Esophagus squamous epithelium (tissue), 5 donors: ENCODE results near the gene TFF1. TPM values are rescaled to one million over a fixed set of nuclear protein-coding genes. Genes with fewer than 3 reads are reported as not detected.

Experiments
- DNase-seq: peaks from one replicate; lab custom pipeline; 2025; lab: John Stamatoyannopoulos, UW
- H3K27ac ChIP-seq, 4 donors: fragments of 200-600 bp; sonication (generic); one replicate each; pipeline ENCODE4 v1.5.1; 2016 to 2019; ENCODE audit warnings: mild to moderate bottlenecking in 1 of 4
- H3K27me3 ChIP-seq, 4 donors: fragments of 200-600 bp; sonication (generic); 1 replicate in 3 of 4; 2 replicates in 1 of 4; pipeline versions ENCODE4 v1.5.1 to v1.6.0; 2017 to 2021; ENCODE audit warnings: antibody characterized with exemption in 1 of 4
- H3K36me3 ChIP-seq, 3 donors: fragments of 200-600 bp; sonication (generic); one replicate each; pipeline ENCODE4 v1.5.1; 2016 to 2019
- H3K4me1 ChIP-seq, 3 donors: fragments of 200-600 bp; sonication (generic); one replicate each; pipeline ENCODE4 v1.5.1; 2017 to 2019
- H3K4me3 ChIP-seq, 4 donors: fragments of 200-600 bp; sonication (generic); 1 replicate in 3 of 4; 2 replicates in 1 of 4; pipeline ENCODE4 v1.5.1; 2016 to 2019; ENCODE audit warnings: mild to moderate bottlenecking in 2 of 4, moderate library complexity in 1 of 4
- H3K9me3 ChIP-seq, 3 donors: fragments of 200-600 bp; sonication (generic); one replicate each; pipeline ENCODE4 v1.5.1; 2016 to 2019
- POLR2A ChIP-seq, 4 donors: fragments of 450-650 bp; IDR thresholded peaks; one replicate each; pipeline ENCODE4 v1.6.1; 2017; ENCODE audit warnings: antibody characterized with exemption in 4 of 4, mild to moderate bottlenecking in 4 of 4, moderate library complexity in 3 of 4
- WGBS, 2 donors: methylation state at CpG; one replicate each; pipeline ENCODE4 v1.1.5; 2018; 5-methylcytosine and 5-hydroxymethylcytosine counted together
- intact Hi-C: fragments of 100-400 bp; cut with DNase I; formaldehyde crosslinking; loops from one replicate; pipeline ENCODE4 v1.15.0; 2022
- total RNA-seq, 4 donors: library from RNA; depleted of rRNA; stranded (reverse); fragments of >200 nt; gene quantifications; one replicate each; pipeline ENCODE4 v1.1.0, GENCODE V29; 2016
- TF ChIP-seq, protein P1 (sequence below), 6 experiments: fragments of 450-650 bp in 4 of 6; fragments of 200-600 bp in 2 of 6; sonication (generic) in 2 of 6; IDR thresholded peaks; one replicate each; pipeline ENCODE4 v1.5.1; 2016 to 2019; ENCODE audit warnings: antibody characterized with exemption in 6 of 6, mild to moderate bottlenecking in 4 of 6, moderate library complexity in 4 of 6
- donor health status: DM: yes; HTN: yes; CAD: no.

The TFF1 gene
- total RNA-seq, 4 donors from 2014 or later, result not detected

DNA sequence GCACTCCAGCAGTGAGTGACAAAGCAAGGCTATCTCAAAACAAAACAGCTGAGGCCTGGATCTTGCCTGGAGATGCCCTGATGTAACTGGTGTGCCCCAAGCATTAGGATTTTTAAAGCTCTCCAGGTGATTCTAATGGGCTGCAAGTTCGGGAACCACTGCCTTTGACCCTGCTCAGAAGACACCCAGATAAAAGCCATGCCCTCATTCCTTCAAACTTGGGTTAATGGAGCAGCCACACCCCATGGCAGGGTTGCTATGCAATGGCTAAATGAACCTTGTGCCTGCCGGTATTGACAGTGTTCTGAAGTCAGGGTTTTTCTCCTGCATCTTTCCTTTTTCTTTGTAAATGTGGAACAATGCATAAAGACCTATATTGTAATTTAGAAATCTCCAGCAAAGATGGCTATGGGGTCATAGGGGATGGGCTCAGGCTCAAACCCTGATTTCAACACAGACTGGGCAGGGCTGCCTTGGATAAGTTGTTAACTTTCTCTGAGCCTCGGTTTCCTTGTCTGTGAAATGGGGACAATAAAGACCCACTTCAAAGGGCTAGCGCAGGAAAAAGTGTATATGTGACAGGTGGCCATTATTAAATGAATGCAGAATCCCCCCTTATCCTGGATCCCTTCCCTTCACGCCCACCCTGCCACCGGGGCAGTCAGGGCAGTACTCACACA lies 51.6 kb downstream of the TFF1 start:
- Histone ChIP-seq H3K27ac (no peak overlapping the region), H3K36me3 (no peaks in the 10 kb centered on the region)
- DNase-seq, result no peak

DNA sequence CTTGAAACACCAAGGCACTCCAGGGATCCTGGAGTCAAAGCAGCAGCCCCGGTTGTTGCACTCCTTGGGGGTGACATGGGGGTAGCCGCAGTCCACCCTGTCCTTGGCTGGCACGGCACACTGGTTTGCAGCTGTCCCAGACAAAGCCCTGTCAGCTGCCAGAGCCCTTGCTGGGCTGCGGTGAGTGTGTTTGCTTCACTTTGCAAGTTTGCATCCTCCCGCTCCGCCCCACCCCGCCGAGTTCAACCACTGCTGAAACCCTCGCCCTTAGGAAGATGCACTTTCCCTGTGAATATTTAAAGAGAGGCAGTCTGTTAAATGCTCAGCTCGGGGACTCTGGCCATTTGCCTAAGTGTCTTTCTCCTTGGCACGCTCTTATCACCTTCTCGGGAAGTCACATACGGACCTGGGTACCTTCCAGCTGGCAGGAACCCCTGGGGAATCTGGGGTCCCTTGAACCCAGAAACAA lies 52.8 kb downstream of the TFF1 start:
- H3K9me3 ChIP-seq, result no peaks in the 10 kb centered on the region
- TF ChIP-seq, protein P1, sequence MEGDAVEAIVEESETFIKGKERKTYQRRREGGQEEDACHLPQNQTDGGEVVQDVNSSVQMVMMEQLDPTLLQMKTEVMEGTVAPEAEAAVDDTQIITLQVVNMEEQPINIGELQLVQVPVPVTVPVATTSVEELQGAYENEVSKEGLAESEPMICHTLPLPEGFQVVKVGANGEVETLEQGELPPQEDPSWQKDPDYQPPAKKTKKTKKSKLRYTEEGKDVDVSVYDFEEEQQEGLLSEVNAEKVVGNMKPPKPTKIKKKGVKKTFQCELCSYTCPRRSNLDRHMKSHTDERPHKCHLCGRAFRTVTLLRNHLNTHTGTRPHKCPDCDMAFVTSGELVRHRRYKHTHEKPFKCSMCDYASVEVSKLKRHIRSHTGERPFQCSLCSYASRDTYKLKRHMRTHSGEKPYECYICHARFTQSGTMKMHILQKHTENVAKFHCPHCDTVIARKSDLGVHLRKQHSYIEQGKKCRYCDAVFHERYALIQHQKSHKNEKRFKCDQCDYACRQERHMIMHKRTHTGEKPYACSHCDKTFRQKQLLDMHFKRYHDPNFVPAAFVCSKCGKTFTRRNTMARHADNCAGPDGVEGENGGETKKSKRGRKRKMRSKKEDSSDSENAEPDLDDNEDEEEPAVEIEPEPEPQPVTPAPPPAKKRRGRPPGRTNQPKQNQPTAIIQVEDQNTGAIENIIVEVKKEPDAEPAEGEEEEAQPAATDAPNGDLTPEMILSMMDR (IDR thresholded peaks at IDR 0.05), result no peak
- TF ChIP-seq POLR2A (IDR thresholded peaks at IDR 0.05), result no peak
- no peak for DNase-seq
- H3K4me3 ChIP-seq, result peak overlapping the region in 1 of 4 donors; percentile 7
- H3K27ac ChIP-seq, result no peak overlapping the region
- 60 to 68% methylated on average over 6 to 9 of the region's 13 CpGs for WGBS, 2 donors
- intact Hi-C loops, result no loop called here
- peaks cover 0 to 40% (median 0%) of the 10 kb centered on the region in 4 donors for H3K27me3 ChIP-seq
- H3K4me1 ChIP-seq, result peaks cover 6 to 19% (median 7%) of the 10 kb centered on the region in 3 donors
- H3K36me3 ChIP-seq, result no peaks in the 10 kb centered on the region

More for the DNA sequence above, 51.6 kb downstream of the TFF1 start:
- peaks cover 3 to 13% (median 3%) of the 10 kb centered on the region in 3 donors for H3K4me1 ChIP-seq
- intact Hi-C loops, result no loop called here
- TF ChIP-seq, protein P1 (IDR thresholded peaks at IDR 0.05), result no peak
- TF ChIP-seq POLR2A (IDR thresholded peaks at IDR 0.05), result no peak
- 66 to 81% methylated on average over 3 to 4 of the region's 6 CpGs for WGBS, 2 donors
- H3K9me3 ChIP-seq, result no peaks in the 10 kb centered on the region
- H3K4me3 ChIP-seq, result peak overlapping the region in 1 of 4 donors; percentile 21
- peaks cover 0 to 33% (median 0%) of the 10 kb centered on the region in 4 donors for H3K27me3 ChIP-seq

DNA sequence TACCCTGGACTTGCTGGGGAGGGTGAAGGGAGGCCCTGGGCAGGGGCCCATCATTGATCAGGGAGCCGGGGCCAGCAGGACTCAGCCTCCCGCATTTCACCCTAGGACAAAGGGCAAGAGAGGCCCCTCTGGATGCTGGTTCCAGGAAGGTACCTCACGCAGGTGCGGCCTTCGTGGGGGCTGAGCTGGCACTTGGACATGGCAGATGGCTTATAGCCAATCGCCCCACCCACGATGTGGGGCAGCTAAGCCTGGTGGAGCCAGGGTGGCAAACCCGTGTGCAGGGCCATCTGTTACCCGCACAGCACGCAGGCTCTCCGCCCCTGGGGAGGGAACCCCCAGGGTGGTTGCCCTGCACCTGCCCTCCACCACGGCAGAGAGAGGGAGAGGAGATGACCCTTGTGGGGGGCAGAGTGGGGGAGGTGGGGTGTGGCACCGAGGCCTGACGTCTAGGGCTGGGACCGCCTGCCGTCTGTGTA lies 53.7 kb downstream of the TFF1 start:
- TF ChIP-seq, protein P1 (IDR thresholded peaks at IDR 0.05), result no peak
- TF ChIP-seq POLR2A (IDR thresholded peaks at IDR 0.05), result no peak
- Histone ChIP-seq H3K36me3 (no peaks in the 10 kb centered on the region), H3K4me3 (no peak overlapping the region), H3K4me1 (peaks cover 6 to 19% (median 7%) of the 10 kb centered on the region in 3 donors), H3K9me3 (no peaks in the 10 kb centered on the region), H3K27me3 (peaks cover 0 to 42% (median 0%) of the 10 kb centered on the region in 4 donors), H3K27ac (no peak overlapping the region)
- WGBS, 2 donors, result 94 to 100% methylated on average over 1 to 10 of the region's 16 CpGs
- no peak for DNase-seq
- intact Hi-C loops, result no loop called here

Other genes with a start within 250 kb of the TFF1 start
- gene ABCG1, start 147.4 kb downstream of the TFF1 start, total RNA-seq, result 10 to 100 TPM in 1 of 4 donors, 1 to 10 TPM in 3; 2.6 to 10.9 (median 3.7) TPM
- 10 to 100 TPM in 1 of 4 donors, 1 to 10 TPM in 2, not detected in 1; 1.4 to 15.1 (median 7.2) TPM for gene TFF3, start 51.1 kb downstream of the TFF1 start, total RNA-seq
- gene TFF2, start 15.5 kb downstream of the TFF1 start, total RNA-seq, result 1 to 10 TPM in 1 of 4 donors, not detected in 3; 1.7 TPM
- gene TMPRSS3, start 29.5 kb upstream of the TFF1 start, total RNA-seq, result under 1 TPM in 1 of 4 donors, not detected in 3; 0.09 TPM
- 1 to 10 TPM in 1 of 4 donors, under 1 TPM in 3; 0.57 to 1.9 (median 0.73) TPM for gene UBASH3A, start 37.4 kb upstream of the TFF1 start, total RNA-seq
- under 1 TPM in 1 of 4 donors, not detected in 3; 0.19 TPM for gene RSPH1, start 129.7 kb upstream of the TFF1 start, total RNA-seq
- gene SLC37A1, start 147.3 kb upstream of the TFF1 start, total RNA-seq, result 10 to 100 TPM; 10.7 to 21.1 (median 14.0) TPM